GM21528 (cell line): ENCODE data around the gene RND2.

Source experiments
- ATAC-seq: cut with Tn5 transposase; IDR thresholded peaks from one replicate; pipeline ENCODE4 v1.9.1; 2021; ENCODE audit warnings: mild to moderate bottlenecking, moderate library complexity; ENCODE audit not compliant: unreplicated experiment, low FRiP score

RND2 gene

GRCh38 chr17:43069368-43069898, 44.4 kb downstream of the RND2 start:
- no peak for ATAC-seq

DNA sequence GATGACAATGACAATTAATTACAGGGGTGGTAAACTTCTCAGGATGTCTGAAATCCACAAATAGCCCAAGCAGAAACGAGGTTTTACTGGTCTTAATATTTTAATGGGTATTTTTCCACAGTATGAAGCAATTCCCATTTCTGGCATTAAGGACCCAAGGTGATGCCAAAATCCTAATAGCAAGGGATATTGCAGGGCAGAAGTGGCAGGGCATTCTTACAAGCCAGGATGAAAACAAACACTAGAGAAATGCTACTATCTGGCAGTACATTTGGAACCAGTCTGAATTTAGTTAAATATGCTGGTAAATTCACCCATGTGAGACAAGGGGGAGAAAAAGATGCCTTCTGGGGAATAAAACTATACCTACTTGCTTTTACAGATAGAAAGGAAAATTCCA, 45.2 kb downstream of the RND2 start:
- ATAC-seq: no peak

- ATAC-seq: no peak
Measured at GRCh38 chr17:43070872-43071271, 45.8 kb downstream of the RND2 start.

DNA sequence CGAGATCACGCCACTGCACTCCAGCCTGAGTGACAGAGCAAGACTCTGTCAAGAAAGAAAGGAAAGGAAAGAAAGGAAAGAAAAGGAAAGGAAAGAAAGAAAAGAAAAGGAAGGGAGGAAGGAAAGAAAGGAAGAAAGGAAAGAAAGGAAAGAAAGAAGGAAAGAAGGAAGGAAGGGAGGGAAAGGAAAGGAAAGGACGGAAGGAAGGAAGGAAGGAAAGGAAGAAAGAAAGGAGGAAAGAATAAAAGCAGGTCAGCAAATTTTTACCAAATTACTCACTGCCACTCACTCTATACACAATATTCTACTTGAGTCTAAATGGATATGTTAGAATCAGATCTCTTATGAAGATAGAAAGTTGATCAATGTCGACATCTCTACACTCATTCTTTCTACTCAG, 49.8 kb downstream of the RND2 start:
- ATAC-seq: no peak

- ATAC-seq: no peak
Measured at GRCh38 chr17:43079641-43080302, 54.7 kb downstream of the RND2 start.
